GM08714 (cell line): ENCODE measurements around the gene COG8.

ENCODE experiments used
- H3K4me3 ChIP-seq: fragments of 200-500 bp; sonication (Bioruptor generic); 2 replicates; pipeline ENCODE4 v1.5.1; 2014; ENCODE audit warnings: mild to moderate bottlenecking, low read length, inconsistent platforms
- ZNF274 ChIP-seq: IDR thresholded peaks from 2 replicates; pipeline ENCODE4 v1.6.1; 2012; ENCODE audit warnings: mild to moderate bottlenecking, low read depth, low read length

The COG8 gene

DNA sequence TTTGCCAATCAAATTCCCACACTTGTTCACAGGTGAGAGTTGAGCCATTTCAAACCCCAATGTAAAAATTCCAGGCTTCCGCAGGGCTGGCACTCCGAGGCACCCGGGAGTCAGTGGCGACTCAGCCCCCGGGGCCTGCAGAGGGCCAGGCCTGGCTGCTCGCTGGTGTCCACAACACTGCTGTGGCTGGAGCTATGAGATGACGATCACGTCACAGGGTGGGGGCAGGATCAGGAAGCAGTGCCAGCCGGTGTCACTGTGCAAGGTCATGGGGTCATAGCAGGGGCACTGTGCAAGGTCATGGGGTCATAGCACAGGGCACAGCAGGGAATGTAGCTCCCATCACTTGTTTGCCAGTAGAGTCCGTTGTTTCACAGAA is 20.5 kb downstream of the COG8 start:
- H3K4me3 ChIP-seq: no peak overlapping the region
- TF ChIP-seq ZNF274: no peak

GRCh38 chr16:69318177-69318910 is 21.0 kb downstream of the COG8 start:
- TF ChIP-seq ZNF274: no peak
- H3K4me3 ChIP-seq: no peak overlapping the region

GRCh38 chr16:69316595-69317034 is 22.7 kb downstream of the COG8 start:
- TF ChIP-seq ZNF274: no peak
- no peak overlapping the region for H3K4me3 ChIP-seq

DNA sequence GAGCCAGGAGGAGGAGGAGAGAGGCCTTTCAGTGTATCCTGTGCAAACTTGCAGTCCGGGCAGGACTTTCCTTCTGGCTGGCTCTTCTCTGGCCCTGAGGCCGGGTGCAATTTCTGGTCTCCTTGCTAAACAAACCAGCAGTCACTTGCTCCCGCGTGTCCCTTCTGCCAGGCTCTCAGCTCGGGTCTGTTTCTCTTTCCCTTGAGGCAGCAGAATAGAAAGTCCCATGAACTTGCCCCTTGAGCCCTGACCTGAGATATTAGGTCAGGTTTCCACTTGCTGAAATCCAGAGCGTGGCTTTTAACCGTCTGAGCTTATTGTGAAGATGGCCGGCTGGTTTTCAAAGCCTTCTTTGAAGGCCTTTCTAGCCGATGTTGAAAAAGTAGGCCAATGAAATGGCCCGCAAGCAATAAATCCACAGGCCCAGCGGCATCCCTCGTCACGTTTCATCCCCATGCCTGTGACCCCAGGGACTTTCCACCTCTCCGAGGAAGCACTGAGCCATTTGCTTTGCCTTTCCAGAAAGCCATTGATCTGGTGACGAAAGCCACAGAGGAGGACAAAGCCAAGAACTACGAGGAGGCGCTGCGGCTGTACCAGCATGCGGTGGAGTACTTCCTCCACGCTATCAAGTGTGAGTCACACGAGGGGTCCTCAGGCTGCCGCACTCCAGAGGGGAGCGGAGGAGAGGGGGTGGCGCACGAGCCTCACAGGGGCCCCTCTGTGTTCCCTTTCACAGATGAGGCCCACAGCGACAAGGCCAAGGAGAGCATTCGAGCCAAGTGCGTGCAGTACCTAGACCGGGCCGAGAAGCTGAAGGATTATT is 23.7 kb downstream of the COG8 start:
- H3K4me3 ChIP-seq: no peak overlapping the region
- TF ChIP-seq ZNF274: no peak

DNA sequence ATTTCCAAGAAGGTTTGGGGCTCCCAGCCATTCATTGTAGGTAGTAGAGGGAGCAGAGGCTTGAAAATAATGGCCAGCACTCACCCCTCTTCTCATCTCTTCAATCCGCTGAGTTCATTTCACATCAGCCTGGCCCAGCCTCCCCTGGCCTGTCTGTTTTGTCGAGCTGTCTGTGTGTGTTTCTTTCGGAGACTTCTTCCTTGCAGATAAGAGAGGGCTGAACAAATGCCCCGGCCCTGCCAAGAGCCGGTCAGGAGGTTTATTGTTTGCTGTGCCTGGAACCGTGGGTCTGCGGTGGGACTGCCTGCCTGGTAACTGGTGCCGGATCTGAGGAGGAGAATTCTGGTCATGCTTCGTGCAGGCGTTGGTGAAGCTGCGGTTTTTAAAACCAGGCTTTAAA is 24.8 kb downstream of the COG8 start:
- TF ChIP-seq ZNF274: no peak
- no peak overlapping the region for H3K4me3 ChIP-seq

- no peak for TF ChIP-seq ZNF274
- H3K4me3 ChIP-seq: no peak overlapping the region
These were observed 25.9 kb downstream of the COG8 start for GRCh38 chr16:69313469-69313868.

DNA sequence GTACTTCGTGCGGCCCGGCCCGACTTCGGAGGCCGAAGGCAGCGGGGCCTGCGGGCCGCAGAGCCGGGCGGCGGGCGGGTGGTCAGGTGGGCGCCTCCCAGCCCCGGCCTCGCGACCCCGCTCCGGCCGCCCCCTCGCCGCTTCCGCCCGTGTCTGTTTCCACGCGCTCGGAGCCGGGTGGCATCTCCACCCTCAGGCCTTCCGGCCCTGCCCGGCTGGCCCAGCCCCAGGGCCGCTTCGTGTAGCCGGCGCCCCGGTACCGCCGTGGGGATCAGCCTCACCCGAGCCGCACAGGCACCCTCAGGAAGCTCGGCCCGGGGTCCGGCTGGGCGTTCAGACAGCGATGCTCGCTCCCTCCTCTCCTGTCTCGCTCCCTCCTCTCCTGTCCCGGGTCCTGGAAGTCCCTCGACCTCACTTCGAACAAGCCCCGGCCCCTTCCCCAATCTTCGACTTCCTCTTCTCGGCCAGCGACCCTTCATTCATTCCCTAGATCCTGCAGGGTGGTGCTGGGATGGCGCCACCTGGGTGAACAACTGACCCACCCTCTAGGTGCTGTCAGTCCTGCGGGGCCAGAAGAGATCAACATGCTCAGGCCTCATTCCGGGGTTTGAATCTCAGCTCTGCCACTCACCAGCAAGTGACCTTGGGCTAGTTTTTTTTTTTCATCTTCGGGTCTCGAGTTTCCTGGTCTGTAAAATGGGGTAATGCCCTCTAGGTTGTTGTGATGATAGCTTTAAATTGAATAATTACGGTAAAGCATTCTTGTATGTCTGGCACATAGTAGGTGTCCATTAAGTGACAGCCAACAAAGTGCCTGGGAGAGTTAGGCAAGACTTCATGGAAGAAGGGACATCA is 27.6 kb downstream of the COG8 start:
- TF ChIP-seq ZNF274: no peak
- peak overlapping the region; percentile 92 for H3K4me3 ChIP-seq

GRCh38 chr16:69310653-69311532 is 28.5 kb downstream of the COG8 start, which contains the start of gene VPS4A:
VPS4A (plus strand) TSS chr16:69311350; CDS start chr16:69311512, 162 bp downstream.
- no peak for TF ChIP-seq ZNF274
- H3K4me3 ChIP-seq: peak within 1 kb of the TSS; percentile 92

- no peak for TF ChIP-seq ZNF274
- H3K4me3 ChIP-seq: no peak overlapping the region
These were observed 30.0 kb downstream of the COG8 start for GRCh38 chr16:69309316-69309715.

DNA sequence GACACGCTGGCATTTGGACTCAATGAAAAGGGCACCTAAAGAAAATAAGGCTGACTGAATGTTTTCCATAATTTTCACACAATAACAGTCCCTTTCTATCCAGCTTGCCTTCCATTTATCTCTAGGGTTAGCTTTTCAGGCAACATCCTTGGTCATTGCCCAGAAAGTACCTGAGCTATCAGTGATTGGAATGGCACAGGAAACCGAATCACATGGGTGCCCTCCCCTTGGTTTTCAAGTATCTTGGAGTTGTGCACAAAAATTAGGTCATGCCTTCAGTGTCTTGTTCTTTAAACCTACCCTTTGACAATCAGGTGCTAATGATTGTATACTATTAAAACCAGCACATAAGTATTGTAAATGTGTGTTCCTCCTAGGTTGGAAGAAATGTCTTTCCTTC is 31.5 kb downstream of the COG8 start:
- TF ChIP-seq ZNF274: no peak
- H3K4me3 ChIP-seq: no peak overlapping the region

DNA sequence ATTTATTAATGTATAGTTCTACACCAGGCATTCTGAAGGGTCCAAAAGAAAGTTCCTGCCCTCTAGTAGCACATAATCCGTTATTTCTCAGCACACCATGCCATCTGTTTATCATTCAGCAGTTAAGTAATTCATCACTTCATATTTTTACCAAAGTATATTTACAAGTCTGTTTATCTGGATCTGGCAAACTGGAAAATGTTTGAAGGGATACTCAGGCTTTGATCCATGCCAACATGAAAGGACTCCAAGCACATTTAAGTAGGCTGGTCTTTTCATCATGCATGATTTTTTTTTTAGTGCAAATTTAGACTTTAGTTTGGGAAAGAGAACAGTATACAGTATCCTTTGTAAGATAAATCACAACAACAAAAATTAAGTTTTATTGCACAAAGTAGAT is 32.3 kb downstream of the COG8 start:
- H3K4me3 ChIP-seq: no peak overlapping the region
- no peak for TF ChIP-seq ZNF274

DNA sequence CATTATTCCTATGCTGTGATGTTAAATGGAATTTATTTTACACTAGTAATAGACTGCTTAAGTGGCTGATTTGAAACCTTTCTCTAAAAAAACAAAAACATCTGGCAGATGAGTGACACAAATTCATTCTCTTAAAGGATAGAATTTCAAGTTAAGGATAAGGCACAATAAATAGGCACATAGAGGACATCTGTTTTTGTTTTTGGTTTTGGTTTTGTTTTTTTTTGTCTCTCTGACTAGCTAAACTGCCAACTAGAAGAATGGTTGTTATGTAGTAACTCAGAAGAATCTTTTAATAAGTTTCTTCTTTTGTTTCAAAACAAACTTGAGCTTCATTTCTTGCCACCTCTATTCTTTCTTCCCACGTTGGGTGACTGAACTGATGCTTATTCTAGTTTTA is 33.3 kb downstream of the COG8 start:
- no peak for TF ChIP-seq ZNF274
- H3K4me3 ChIP-seq: no peak overlapping the region

DNA sequence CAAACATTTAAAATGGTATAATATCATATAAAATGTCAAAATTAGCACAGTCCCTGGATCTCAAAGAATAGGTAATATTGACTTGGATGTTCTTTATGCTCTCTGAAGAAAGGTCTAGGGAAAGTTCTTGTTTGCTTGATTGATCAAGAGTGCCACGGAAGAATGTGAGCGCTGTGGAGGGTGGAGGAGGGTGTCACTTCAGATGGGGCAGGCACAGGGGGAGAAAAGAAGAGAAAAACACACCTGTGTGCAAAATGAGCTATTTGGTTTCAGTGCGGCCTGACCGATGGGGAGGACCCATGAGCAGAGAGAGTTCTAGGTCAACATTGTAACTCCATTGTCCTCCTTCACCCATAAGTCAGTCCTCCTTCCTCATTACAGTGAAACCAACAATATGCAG is 37.1 kb downstream of the COG8 start:
- no peak for TF ChIP-seq ZNF274

DNA sequence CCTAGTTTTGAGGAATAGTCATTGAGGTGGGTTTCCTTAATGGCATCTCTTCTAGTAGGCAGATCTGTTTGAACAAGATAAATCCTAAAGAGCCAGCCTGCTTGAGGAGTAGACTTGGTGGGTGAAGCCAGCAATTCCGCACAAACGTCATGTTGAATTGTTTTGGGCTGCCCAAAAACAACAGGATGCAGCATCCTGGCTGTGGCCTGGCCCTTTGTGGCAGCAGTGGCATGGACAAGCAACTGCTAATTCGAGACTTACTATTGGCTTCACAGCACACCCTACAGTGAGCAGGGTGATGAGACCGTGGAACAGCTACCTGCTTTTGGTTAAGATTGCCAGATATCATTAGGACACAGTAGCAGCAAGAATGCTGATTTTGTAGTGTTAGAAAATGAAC is 37.5 kb downstream of the COG8 start:
- no peak for TF ChIP-seq ZNF274

More for the DNA sequence above, 37.1 kb downstream of the COG8 start:
- no peak overlapping the region for H3K4me3 ChIP-seq

More for the DNA sequence above, 37.5 kb downstream of the COG8 start:
- no peak overlapping the region for H3K4me3 ChIP-seq
